ENCODE measurements around the gene MBD3L2B.
"Not testable (repeated sequence)": the region's sequence is repeated elsewhere in the genome, so short reads cannot be mapped to it uniquely, and the experiment has no call there.

Gene MBD3L2B

DNA sequence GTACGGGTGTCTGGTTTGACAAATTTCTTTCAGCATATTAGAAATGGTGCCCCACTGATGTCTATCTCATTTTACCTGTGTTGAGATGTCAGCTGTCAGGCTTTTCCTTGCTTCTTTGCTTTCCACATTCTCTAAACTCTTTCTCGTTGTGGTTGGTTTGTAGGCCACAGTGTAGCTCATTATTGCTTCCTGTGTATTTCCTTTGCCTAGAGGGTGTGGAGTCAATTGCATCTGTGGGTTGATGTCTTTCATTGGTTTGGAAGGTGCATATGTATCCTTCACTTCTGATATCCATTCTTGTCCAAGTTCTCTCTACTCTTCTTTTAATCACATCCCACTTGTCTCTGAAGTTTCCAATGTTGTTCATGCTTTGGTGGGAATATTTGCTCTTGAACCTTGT lies 20.3 kb upstream of the MBD3L2B start:
- not testable (repeated sequence) for ATAC-seq

DNA sequence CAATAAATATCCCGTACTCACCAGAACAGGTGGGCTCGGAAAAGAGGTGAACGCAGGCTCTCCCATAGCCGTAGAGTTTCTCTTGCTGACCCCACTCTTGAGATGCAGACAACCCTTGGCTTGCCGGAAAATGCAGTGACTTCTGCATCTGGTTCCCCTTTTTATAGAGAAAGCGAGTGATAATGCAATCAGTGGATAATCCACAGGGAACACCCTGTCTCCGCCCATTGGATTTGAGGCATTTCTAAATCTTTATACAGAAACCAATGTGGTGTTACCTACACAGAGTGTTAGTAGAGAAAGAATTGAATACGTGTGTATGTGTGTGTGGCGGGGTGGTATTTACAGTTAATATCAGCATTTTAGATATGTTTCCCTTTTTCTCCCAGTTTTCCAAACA lies 18.8 kb upstream of the MBD3L2B start, which contains the start of gene MBD3L4:
MBD3L4 (minus strand) TSS at position 101 of the 400 bp plus-strand sequence; CDS start at position 66, 35 bp downstream.
- ATAC-seq, result not testable (repeated sequence)

DNA sequence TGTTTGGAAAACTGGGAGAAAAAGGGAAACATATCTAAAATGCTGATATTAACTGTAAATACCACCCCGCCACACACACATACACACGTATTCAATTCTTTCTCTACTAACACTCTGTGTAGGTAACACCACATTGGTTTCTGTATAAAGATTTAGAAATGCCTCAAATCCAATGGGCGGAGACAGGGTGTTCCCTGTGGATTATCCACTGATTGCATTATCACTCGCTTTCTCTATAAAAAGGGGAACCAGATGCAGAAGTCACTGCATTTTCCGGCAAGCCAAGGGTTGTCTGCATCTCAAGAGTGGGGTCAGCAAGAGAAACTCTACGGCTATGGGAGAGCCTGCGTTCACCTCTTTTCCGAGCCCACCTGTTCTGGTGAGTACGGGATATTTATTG lies 9.0 kb upstream of the MBD3L2B start, which contains the start of gene MBD3L5:
MBD3L5 (plus strand) TSS at position 301 of the 400 bp plus-strand sequence; CDS start at position 335, 34 bp downstream.
- ATAC-seq, result not testable (repeated sequence)

DNA sequence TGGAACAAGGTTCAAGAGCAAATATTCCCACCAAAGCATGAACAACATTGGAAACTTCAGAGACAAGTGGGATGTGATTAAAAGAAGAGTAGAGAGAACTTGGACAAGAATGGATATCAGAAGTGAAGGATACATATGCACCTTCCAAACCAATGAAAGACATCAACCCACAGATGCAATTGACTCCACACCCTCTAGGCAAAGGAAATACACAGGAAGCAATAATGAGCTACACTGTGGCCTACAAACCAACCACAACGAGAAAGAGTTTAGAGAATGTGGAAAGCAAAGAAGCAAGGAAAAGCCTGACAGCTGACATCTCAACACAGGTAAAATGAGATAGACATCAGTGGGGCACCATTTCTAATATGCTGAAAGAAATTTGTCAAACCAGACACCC lies 7.6 kb upstream of the MBD3L2B start:
- not testable (repeated sequence) for ATAC-seq

DNA sequence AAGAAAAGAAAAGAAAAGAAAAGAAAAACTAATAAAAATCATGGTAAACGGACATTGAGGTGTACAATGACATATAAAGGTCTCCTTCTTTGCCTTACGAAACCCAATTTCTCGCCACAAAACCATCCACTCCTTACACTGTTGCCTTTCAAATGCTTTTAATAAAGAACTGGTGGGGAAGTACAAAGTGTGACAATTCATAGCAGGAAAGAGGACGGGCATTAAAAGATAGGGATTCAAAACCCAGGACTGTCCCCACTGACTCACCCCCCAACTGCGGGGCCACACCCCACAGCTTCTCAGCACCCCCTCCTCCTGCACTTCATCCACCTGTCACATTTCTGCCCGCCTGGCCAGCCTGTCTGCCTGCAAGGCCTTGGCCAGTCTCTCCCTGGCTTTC lies 2.4 kb downstream of the MBD3L2B start:
- no peak for ATAC-seq

DNA sequence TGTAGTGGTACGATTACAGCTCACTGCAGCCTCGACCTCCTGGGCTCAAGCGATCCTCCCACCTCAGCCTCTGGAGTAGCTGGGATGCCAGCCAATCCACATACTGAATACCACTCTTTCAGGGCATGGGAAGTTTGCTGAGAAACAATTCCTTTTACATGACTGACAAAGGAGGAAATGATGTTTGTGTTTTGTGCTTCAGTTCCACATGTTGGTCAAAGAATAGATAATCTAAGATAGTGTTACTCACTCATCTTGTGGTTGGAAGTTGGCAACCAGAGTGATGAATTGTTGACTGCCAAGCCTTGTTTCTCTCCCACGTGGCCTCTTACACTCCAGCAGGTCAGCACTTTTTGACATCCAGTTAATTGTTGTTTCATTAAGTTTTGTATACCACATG lies 7.6 kb downstream of the MBD3L2B start:
- no peak for ATAC-seq
- TF ChIP-seq, protein P1, sequence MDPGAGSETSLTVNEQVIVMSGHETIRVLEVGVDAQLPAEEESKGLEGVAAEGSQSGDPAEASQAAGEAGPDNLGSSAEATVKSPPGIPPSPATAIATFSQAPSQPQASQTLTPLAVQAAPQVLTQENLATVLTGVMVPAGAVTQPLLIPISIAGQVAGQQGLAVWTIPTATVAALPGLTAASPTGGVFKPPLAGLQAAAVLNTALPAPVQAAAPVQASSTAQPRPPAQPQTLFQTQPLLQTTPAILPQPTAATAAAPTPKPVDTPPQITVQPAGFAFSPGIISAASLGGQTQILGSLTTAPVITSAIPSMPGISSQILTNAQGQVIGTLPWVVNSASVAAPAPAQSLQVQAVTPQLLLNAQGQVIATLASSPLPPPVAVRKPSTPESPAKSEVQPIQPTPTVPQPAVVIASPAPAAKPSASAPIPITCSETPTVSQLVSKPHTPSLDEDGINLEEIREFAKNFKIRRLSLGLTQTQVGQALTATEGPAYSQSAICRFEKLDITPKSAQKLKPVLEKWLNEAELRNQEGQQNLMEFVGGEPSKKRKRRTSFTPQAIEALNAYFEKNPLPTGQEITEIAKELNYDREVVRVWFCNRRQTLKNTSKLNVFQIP (CRISPR knock-in tag; IDR thresholded peaks at IDR 0.05; ENCODE audit: borderline replicate concordance, low read depth), result no peak
- TF ChIP-seq TCF4 (CRISPR knock-in tag; IDR thresholded peaks at IDR 0.05; ENCODE audit: borderline replicate concordance), result no peak
- TF ChIP-seq PPARA (CRISPR knock-in tag; IDR thresholded peaks at IDR 0.05; ENCODE audit: borderline replicate concordance), result no peak
- TF ChIP-seq RARB (CRISPR knock-in tag; IDR thresholded peaks at IDR 0.05), result no peak
- TF ChIP-seq OSR1 (CRISPR knock-in tag; IDR thresholded peaks at IDR 0.05), result no peak
- no peak for TF ChIP-seq BACH2 (CRISPR knock-in tag; IDR thresholded peaks at IDR 0.05; ENCODE audit: borderline replicate concordance)
- no peak for TF ChIP-seq ISL1 (CRISPR knock-in tag; IDR thresholded peaks at IDR 0.05)
- no peak for TF ChIP-seq ZFP30 (CRISPR knock-in tag; IDR thresholded peaks at IDR 0.05)
- TF ChIP-seq CSDC2 (CRISPR knock-in tag; IDR thresholded peaks at IDR 0.05), result no peak
- no peak for TF ChIP-seq TOX (CRISPR knock-in tag; IDR thresholded peaks at IDR 0.05; ENCODE audit: borderline replicate concordance)
- no peak for TF ChIP-seq ZNF8 (CRISPR knock-in tag; IDR thresholded peaks at IDR 0.05)
- TF ChIP-seq, protein P2, sequence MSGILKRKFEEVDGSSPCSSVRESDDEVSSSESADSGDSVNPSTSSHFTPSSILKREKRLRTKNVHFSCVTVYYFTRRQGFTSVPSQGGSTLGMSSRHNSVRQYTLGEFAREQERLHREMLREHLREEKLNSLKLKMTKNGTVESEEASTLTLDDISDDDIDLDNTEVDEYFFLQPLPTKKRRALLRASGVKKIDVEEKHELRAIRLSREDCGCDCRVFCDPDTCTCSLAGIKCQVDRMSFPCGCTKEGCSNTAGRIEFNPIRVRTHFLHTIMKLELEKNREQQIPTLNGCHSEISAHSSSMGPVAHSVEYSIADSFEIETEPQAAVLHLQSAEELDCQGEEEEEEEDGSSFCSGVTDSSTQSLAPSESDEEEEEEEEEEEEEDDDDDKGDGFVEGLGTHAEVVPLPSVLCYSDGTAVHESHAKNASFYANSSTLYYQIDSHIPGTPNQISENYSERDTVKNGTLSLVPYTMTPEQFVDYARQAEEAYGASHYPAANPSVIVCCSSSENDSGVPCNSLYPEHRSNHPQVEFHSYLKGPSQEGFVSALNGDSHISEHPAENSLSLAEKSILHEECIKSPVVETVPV (CRISPR knock-in tag; IDR thresholded peaks at IDR 0.05), result no peak

More for the DNA sequence above, 2.4 kb downstream of the MBD3L2B start:
- TF ChIP-seq OSR1 (CRISPR knock-in tag; IDR thresholded peaks at IDR 0.05) (no peak), BACH2 (CRISPR knock-in tag; IDR thresholded peaks at IDR 0.05; ENCODE audit: borderline replicate concordance) (no peak), TOX (CRISPR knock-in tag; IDR thresholded peaks at IDR 0.05; ENCODE audit: borderline replicate concordance) (no peak), ZFP30 (CRISPR knock-in tag; IDR thresholded peaks at IDR 0.05) (no peak), TCF4 (CRISPR knock-in tag; IDR thresholded peaks at IDR 0.05; ENCODE audit: borderline replicate concordance) (no peak), SNAI2 (CRISPR knock-in tag; IDR thresholded peaks at IDR 0.05) (no peak), ARNTL (CRISPR knock-in tag; IDR thresholded peaks at IDR 0.05; ENCODE audit: borderline replicate concordance, low read depth) (no peak), GLIS3 (CRISPR knock-in tag; IDR thresholded peaks at IDR 0.05) (no peak), CSDC2 (CRISPR knock-in tag; IDR thresholded peaks at IDR 0.05) (no peak), ZC3H10 (CRISPR knock-in tag; IDR thresholded peaks at IDR 0.05) (no peak), ZNF565 (CRISPR knock-in tag; conservative IDR thresholded peaks at IDR 0.05; ENCODE audit: low read depth) (no peak), ZNF70 (CRISPR knock-in tag; IDR thresholded peaks at IDR 0.05) (no peak), RARB (CRISPR knock-in tag; IDR thresholded peaks at IDR 0.05) (no peak), ISL1 (CRISPR knock-in tag; IDR thresholded peaks at IDR 0.05) (no peak), ZFP3 (CRISPR knock-in tag; IDR thresholded peaks at IDR 0.05) (no peak), ESRRG (CRISPR knock-in tag; IDR thresholded peaks at IDR 0.05) (no peak)
- TF ChIP-seq, protein P1 (CRISPR knock-in tag; IDR thresholded peaks at IDR 0.05; ENCODE audit: borderline replicate concordance, low read depth), result no peak
- TF ChIP-seq, protein P3, sequence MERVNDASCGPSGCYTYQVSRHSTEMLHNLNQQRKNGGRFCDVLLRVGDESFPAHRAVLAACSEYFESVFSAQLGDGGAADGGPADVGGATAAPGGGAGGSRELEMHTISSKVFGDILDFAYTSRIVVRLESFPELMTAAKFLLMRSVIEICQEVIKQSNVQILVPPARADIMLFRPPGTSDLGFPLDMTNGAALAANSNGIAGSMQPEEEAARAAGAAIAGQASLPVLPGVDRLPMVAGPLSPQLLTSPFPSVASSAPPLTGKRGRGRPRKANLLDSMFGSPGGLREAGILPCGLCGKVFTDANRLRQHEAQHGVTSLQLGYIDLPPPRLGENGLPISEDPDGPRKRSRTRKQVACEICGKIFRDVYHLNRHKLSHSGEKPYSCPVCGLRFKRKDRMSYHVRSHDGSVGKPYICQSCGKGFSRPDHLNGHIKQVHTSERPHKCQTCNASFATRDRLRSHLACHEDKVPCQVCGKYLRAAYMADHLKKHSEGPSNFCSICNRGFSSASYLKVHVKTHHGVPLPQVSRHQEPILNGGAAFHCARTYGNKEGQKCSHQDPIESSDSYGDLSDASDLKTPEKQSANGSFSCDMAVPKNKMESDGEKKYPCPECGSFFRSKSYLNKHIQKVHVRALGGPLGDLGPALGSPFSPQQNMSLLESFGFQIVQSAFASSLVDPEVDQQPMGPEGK (CRISPR knock-in tag; IDR thresholded peaks at IDR 0.05; ENCODE audit: borderline replicate concordance), result no peak
- TF ChIP-seq, protein P2 (CRISPR knock-in tag; IDR thresholded peaks at IDR 0.05), result no peak
- TF ChIP-seq, protein P4, sequence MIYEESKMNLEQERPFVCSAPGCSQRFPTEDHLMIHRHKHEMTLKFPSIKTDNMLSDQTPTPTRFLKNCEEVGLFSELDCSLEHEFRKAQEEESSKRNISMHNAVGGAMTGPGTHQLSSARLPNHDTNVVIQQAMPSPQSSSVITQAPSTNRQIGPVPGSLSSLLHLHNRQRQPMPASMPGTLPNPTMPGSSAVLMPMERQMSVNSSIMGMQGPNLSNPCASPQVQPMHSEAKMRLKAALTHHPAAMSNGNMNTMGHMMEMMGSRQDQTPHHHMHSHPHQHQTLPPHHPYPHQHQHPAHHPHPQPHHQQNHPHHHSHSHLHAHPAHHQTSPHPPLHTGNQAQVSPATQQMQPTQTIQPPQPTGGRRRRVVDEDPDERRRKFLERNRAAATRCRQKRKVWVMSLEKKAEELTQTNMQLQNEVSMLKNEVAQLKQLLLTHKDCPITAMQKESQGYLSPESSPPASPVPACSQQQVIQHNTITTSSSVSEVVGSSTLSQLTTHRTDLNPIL (CRISPR knock-in tag; IDR thresholded peaks at IDR 0.05; ENCODE audit: low read depth), result no peak

Measured in SK-N-SH treated with all-trans-retinoic acid at 6 μM for 48 hours (cell line).